Memory B cell (primary cell): ENCODE data around the gene SLC6A15.

ENCODE experiments used
- ATAC-seq: fragments of 150-1000 bp; cut with Tn5 transposase; 2 replicates; pipeline ENCODE4 v1.10.0; 2021; ENCODE audit warnings: low read depth, mild to moderate bottlenecking, moderate library complexity
- DNase-seq, 2 donors: peaks; one replicate each; pipeline ENCODE4 v3.0.0; 2022; ENCODE audit warnings: low spot score in 2 of 2
- H3K27ac Mint-ChIP-seq: one replicate; pipeline ENCODE4 v1.8.0; 2022; ENCODE audit warnings: mild to moderate bottlenecking, moderate library complexity, mixed read lengths
- H3K27me3 Mint-ChIP-seq: one replicate; pipeline ENCODE4 v1.8.0; 2022; ENCODE audit warnings: mixed read lengths
- H3K36me3 Mint-ChIP-seq: one replicate; pipeline ENCODE4 v1.8.0; 2022; ENCODE audit warnings: mild to moderate bottlenecking, mixed read lengths
- H3K4me1 Mint-ChIP-seq: one replicate; pipeline ENCODE4 v1.8.0; 2022; ENCODE audit warnings: mixed read lengths
- H3K4me3 Mint-ChIP-seq: one replicate; pipeline ENCODE4 v1.8.0; 2022; ENCODE audit warnings: mild to moderate bottlenecking, moderate library complexity, mixed read lengths
- H3K9me3 Mint-ChIP-seq: one replicate; pipeline ENCODE4 v1.8.0; 2022; ENCODE audit warnings: mixed read lengths

The SLC6A15 gene

DNA sequence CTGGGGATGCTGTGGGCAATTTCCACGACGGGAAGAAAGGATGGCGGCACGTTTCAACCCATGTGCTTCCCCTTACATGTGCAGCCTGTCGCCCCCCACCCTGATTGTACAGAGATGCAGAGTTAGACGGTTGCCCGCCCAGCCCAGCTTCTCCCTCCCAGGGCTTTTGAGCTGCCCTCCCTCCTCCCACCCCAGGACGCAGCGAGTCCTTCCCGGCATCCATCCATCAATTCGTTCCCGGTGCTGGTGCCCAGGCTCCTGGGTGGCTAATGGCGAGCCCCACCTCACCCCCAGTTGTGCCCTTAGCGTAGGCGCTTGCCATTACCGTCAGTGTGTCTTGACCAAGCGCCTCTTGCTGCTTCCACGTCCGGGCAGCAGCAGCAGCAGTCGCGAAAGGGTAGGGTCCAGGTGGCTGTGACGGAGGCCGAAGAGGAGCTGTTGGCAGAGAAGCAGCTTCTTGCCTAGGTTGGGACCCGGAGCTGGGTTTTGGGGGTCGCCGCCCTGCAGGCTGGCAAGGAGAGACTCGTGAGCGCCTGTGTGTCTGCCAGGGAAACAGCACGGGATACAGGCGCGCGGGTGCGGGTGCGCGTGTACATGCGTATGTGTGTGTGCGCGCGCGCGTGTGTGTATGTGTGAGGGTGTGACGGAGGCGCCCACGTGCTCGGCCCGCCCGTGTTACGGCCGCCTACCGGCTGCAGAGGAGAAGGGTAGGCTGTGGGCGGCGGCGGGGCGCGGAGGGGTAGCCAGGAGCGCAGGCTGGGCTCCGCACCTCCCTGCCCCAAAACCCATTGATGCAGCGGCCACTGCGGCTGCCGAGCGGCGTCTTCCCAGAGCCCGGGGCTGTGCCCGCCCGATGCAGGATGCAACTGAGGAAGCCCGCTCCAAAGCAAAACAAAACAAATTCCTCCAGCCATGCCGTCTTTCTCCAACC lies at the start of gene SLC6A15:
Gene SLC6A15 (minus strand): TSS at position 602 of the 931 bp plus-strand sequence. CDS start 20,679 bp downstream, outside the sequence.
- DNase-seq (no peak), ATAC-seq (peak; percentile 27)
- Mint-ChIP-seq H3K4me1 (peaks cover 5% of the 10 kb centered on the region), H3K27me3 (peaks cover 5% of the 10 kb centered on the region), H3K9me3 (no peaks in the 10 kb centered on the region), H3K4me3 (peak within 1 kb of the TSS; percentile 32), H3K36me3 (no peaks in the 10 kb centered on the region), H3K27ac (no peak within 1 kb of the TSS)

DNA sequence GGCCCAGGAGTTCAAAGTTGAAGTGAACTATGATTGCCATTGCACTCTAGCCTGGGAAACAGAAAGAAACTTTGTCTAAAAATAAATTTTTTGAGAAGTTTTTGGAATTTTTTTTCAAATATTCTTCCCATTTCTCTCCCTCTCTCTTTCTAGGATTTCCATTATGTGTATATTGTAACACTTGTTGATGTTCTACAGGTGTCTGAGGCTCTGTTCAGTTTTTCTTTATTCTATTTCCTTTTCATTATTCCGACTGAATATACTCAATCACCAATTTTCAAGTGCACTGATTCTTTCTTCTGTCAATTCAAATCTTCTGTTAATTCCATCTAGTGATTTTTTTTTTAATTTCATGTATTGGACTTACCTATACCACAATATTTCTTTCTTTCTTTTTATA lies 48.3 kb upstream of the SLC6A15 start:
- DNase-seq (no peak), ATAC-seq (no peak)
- Mint-ChIP-seq H3K4me1 (no peaks in the 10 kb centered on the region), H3K36me3 (no peaks in the 10 kb centered on the region), H3K9me3 (no peaks in the 10 kb centered on the region), H3K4me3 (no peak overlapping the region), H3K27me3 (no peaks in the 10 kb centered on the region), H3K27ac (no peak overlapping the region)

GRCh38 chr12:84955298-84955697 lies 42.7 kb upstream of the SLC6A15 start:
- ATAC-seq, result no peak
- Mint-ChIP-seq H3K36me3 (no peaks in the 10 kb centered on the region), H3K27ac (no peak overlapping the region), H3K4me1 (no peaks in the 10 kb centered on the region), H3K27me3 (no peaks in the 10 kb centered on the region), H3K4me3 (no peak overlapping the region), H3K9me3 (no peaks in the 10 kb centered on the region)
- no peak for DNase-seq

DNA sequence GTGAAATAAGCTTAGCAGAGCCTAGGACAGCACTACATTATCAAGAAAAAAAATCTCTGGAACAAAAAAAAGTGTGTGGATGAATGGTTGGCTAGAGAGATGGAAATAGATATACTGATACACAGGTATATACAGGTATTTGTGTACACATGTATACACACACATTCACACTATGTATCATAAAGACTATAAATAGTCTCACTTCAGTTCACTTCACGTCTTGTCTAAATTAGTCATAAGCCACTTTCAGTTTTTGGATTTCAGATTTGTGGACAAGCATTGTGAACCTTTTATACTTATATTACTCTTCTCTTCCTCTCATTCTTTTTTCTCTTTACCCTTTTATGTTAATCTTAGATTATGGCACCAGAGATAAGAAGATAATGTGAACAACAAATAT lies 41.8 kb upstream of the SLC6A15 start:
- no peaks in the 10 kb centered on the region for H3K4me1 Mint-ChIP-seq

DNA sequence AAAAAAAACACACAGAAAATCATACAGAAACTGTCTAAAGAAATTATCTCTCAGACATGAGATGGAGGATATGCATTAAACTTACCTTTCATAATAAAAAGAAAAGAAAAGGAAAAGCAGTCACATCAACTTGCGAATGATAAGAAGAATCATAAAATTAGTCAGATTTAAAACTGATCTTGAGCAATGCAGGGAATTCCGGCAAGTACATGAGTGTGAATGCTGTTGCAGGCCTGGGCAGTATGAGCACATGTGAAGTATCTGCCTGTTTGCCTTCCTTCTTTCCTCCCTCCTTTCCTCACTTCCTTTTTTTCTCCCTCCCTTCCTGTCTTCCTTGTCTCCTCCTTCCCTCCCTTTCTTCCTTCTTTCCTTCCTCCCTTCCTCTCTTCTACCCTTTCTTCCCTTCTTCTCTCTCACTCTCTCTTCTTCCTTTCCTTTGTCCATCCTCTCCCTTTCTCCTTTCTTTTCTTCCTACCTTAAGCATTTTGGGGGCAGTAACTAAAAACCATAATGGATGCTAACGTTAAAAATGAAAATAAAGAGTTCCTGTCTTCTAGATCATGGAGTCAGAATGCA lies 38.5 kb upstream of the SLC6A15 start:
- H3K27ac Mint-ChIP-seq, result no peak overlapping the region
- no peak for DNase-seq
- no peaks in the 10 kb centered on the region for H3K27me3 Mint-ChIP-seq
- ATAC-seq, result no peak
- no peaks in the 10 kb centered on the region for H3K4me1 Mint-ChIP-seq
- no peaks in the 10 kb centered on the region for H3K9me3 Mint-ChIP-seq
- no peaks in the 10 kb centered on the region for H3K36me3 Mint-ChIP-seq
- no peak overlapping the region for H3K4me3 Mint-ChIP-seq

More for the DNA sequence above, 41.8 kb upstream of the SLC6A15 start:
- DNase-seq, result no peak
- ATAC-seq, result no peak
- no peaks in the 10 kb centered on the region for H3K27me3 Mint-ChIP-seq
- H3K27ac Mint-ChIP-seq, result no peak overlapping the region
- no peak overlapping the region for H3K4me3 Mint-ChIP-seq
- no peaks in the 10 kb centered on the region for H3K36me3 Mint-ChIP-seq
- H3K9me3 Mint-ChIP-seq, result no peaks in the 10 kb centered on the region

- no peak for DNase-seq
- Mint-ChIP-seq H3K36me3 (no peaks in the 10 kb centered on the region), H3K27me3 (no peaks in the 10 kb centered on the region), H3K27ac (no peak overlapping the region), H3K9me3 (peaks cover 5% of the 10 kb centered on the region), H3K4me1 (no peaks in the 10 kb centered on the region), H3K4me3 (no peak overlapping the region)
- ATAC-seq, result no peak
Observed at GRCh38 chr12:84946753-84947152, 34.2 kb upstream of the SLC6A15 start.

- Mint-ChIP-seq H3K4me3 (no peak overlapping the region), H3K27me3 (no peaks in the 10 kb centered on the region), H3K4me1 (no peaks in the 10 kb centered on the region), H3K36me3 (no peaks in the 10 kb centered on the region), H3K27ac (no peak overlapping the region), H3K9me3 (peaks cover 12% of the 10 kb centered on the region)
- ATAC-seq, result no peak
- no peak for DNase-seq
Observed at GRCh38 chr12:84937415-84937814, 24.8 kb upstream of the SLC6A15 start.

DNA sequence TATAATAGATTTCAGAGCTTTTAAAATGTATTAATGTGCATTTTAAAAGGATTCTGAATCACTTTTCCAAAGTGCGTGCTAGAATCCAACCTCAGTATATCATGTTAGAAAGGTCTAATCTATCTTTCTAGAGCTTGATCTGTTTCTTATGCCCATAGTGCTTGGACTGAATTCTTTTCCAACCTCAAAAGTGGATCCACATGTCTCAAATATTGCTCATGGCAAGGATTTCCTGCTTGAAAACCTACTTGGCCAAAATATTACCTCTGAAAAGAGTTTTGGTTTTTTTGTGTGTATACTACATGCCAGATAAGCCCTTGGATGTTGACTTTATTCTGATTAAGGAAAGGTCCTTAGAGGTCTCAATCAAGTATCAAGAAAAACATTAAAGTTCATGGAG lies 16.9 kb upstream of the SLC6A15 start:
- H3K9me3 Mint-ChIP-seq, result peaks cover 3% of the 10 kb centered on the region
- H3K4me1 Mint-ChIP-seq, result no peaks in the 10 kb centered on the region
- DNase-seq (no peak), ATAC-seq (no peak)
- no peaks in the 10 kb centered on the region for H3K36me3 Mint-ChIP-seq
- H3K27me3 Mint-ChIP-seq, result no peaks in the 10 kb centered on the region
- H3K4me3 Mint-ChIP-seq, result no peak overlapping the region
- no peak overlapping the region for H3K27ac Mint-ChIP-seq

DNA sequence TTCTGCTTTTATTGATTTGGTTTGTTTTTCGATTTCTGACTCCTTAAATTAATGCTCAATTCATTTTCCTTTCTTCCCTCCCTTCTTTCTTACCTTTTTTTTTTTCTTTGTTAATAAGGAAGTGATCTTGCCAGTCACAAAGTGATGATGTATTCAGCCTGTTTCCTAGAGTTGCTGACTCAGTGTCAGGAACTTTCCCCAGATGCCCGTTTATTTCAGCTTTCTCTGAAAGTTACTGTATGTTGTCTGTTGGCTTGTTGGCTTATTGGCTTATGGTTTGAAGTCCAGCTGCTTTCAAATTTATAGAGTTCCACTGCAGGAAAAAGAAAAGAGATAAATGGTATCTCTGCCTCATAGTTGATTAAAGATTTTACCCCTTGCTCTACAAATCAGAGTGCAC lies 12.4 kb upstream of the SLC6A15 start:
- ATAC-seq (no peak), DNase-seq (no peak)
- H3K9me3 Mint-ChIP-seq, result peaks cover 2% of the 10 kb centered on the region
- H3K27me3 Mint-ChIP-seq, result no peaks in the 10 kb centered on the region
- H3K4me3 Mint-ChIP-seq, result no peak overlapping the region
- no peaks in the 10 kb centered on the region for H3K4me1 Mint-ChIP-seq
- H3K36me3 Mint-ChIP-seq, result no peaks in the 10 kb centered on the region
- H3K27ac Mint-ChIP-seq, result no peak overlapping the region

DNA sequence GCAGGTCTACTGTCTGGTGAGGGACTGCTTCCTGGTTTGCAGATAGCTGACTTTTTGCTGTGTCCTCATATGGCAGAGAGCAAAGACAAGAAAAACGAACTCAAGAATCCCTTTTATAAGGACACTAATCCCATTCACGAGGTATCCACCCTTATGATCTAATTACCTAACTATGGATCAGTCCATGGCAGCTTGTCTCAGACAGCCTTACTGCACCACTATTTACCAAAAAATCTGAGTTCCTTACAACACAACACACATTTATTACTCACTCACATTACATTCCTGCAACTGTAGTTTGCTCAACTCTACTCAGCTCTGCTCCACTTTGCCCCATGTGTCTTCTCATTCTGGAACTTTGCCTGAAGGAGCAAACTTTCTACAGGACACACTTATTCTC lies 10.1 kb upstream of the SLC6A15 start:
- Mint-ChIP-seq H3K27ac (no peak overlapping the region), H3K36me3 (no peaks in the 10 kb centered on the region), H3K4me3 (no peak overlapping the region), H3K27me3 (peaks cover 2% of the 10 kb centered on the region), H3K4me1 (no peaks in the 10 kb centered on the region), H3K9me3 (peaks cover 4% of the 10 kb centered on the region)
- ATAC-seq (no peak), DNase-seq (no peak)

- ATAC-seq, result no peak
Observed at GRCh38 chr12:84920331-84920730, 7.7 kb upstream of the SLC6A15 start.

GRCh38 chr12:84919271-84919670 lies 6.7 kb upstream of the SLC6A15 start:
- H3K4me3 Mint-ChIP-seq, result no peak overlapping the region
- DNase-seq, result no peak
- H3K27me3 Mint-ChIP-seq, result peaks cover 2% of the 10 kb centered on the region
- no peak overlapping the region for H3K27ac Mint-ChIP-seq
- peaks cover 4% of the 10 kb centered on the region for H3K9me3 Mint-ChIP-seq
- no peaks in the 10 kb centered on the region for H3K4me1 Mint-ChIP-seq
- H3K36me3 Mint-ChIP-seq, result no peaks in the 10 kb centered on the region
- no peak for ATAC-seq

More at GRCh38 chr12:84920331-84920730, 7.7 kb upstream of the SLC6A15 start:
- DNase-seq, result no peak
- H3K4me1 Mint-ChIP-seq, result no peaks in the 10 kb centered on the region
- H3K9me3 Mint-ChIP-seq, result peaks cover 4% of the 10 kb centered on the region
- no peak overlapping the region for H3K4me3 Mint-ChIP-seq
- no peak overlapping the region for H3K27ac Mint-ChIP-seq
- peaks cover 2% of the 10 kb centered on the region for H3K27me3 Mint-ChIP-seq
- H3K36me3 Mint-ChIP-seq, result no peaks in the 10 kb centered on the region

DNA sequence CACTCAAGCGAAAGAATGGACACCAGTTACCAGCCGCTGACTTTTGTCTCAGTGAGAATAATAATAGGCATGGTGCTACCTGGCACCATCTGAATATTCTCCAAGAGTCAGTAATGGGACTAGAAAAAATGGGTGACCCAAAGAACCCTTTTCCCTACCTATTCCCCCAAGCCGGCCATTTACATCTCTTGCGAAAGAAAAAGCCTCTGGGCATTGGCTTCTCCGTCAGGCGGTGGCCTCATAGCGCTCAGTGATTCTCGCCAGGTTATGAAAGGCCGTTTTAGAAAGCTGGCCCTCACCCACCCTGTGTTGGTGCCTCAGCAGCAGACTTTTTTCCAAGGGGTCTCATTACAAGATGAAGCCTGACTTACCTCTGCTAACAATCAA lies 523 bp upstream of the SLC6A15 start:
- Mint-ChIP-seq H3K4me1 (peaks cover 5% of the 10 kb centered on the region), H3K9me3 (no peaks in the 10 kb centered on the region), H3K36me3 (no peaks in the 10 kb centered on the region), H3K27ac (no peak overlapping the region), H3K27me3 (peaks cover 5% of the 10 kb centered on the region), H3K4me3 (no peak overlapping the region)
- no peak for DNase-seq
- no peak for ATAC-seq

DNA sequence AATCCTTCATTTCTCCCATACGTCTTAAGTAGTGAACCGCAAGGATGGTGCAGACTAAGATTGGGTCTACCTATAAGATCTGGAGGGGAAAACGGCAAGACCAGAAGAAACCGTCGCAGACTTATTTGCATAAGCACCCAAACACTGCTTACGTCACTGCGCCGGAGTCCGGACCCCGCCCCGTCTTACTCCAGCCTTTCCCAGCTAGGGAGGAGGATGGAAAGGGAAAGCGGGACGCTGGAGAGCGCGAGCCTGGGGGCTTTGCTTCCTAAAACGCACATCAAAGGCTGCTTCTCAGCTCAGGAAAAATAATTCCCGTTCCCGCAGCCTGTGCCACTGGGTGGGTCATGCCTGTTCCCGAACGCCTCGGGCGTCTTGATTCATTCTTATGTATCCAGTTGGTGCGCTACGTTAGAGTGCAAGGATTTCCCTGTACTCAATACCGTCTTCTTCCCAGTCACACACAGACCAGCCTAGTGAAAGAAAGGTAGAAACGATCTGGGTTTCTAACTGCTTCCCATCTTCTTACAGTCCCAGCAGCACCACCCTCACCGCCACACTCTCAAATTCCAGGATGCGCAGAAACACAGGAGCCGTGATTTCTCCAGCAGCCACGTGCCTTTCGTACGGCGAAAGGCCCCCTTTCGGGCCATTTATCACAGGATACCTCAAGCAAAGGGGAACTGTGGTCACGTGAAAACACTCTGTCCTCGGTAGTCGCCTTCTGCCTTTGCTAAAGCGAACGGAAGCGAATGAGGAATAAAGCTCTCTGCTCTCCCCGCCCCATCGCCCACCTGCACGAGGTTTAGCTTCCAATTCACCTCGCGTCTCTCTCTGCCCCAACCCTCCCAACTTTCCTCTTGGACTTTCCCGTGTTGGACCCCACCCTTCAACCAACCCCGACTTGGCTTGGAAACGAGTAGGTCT lies 1.1 kb downstream of the SLC6A15 start:
- Mint-ChIP-seq H3K4me3 (peak overlapping the region; percentile 32), H3K9me3 (no peaks in the 10 kb centered on the region), H3K27me3 (peaks cover 5% of the 10 kb centered on the region), H3K27ac (no peak overlapping the region), H3K36me3 (no peaks in the 10 kb centered on the region), H3K4me1 (peaks cover 5% of the 10 kb centered on the region)
- DNase-seq (no peak), ATAC-seq (no peak)
